HCT116 (cell line): ENCODE data around the gene ADAMTS16. TPM values are rescaled to one million over a fixed set of nuclear protein-coding genes. Genes with fewer than 3 reads are reported as not detected.

Experiments used
- ATAC-seq: fragments of 200-7000 bp; cut with Tn5 transposase; 2 replicates; pipeline ENCODE4 v1.9.1; 2020; ENCODE audit warnings: mild to moderate bottlenecking, moderate library complexity
- BruUV-seq: library from RNA; stranded (reverse); fragments of 400-500 nt; replicated peaks from 2 replicates; lab custom pipeline; 2021; lab: Mats Ljungman, UMichigan
- CTCF ChIA-PET: fragments of 300-600 bp; sonication (Branson Sonifier 250); formaldehyde crosslinking; loops from one replicate; lab custom pipeline; 2021; ENCODE audit warnings: antibody characterized with exemption; lab: Charles Lee
- POLR2A ChIA-PET: fragments of 300-600, 350-600 bp; sonication (Branson Sonifier 250); formaldehyde crosslinking; loops from one replicate; lab custom pipeline; 2021; ENCODE audit warnings: antibody characterized with exemption; lab: Charles Lee
- RAD21 ChIA-PET, 2 experiments: fragments of 300-600 bp; sonication (Branson Sonifier 250); formaldehyde crosslinking; loops; one replicate each; lab custom pipeline; 2023; ENCODE audit warnings: low total read pairs in 2 of 2; ENCODE audit not compliant: uncharacterized antibody in 2 of 2, unreplicated experiment in 2 of 2, low non-redundant PET in 1 of 2; lab: Charles Lee
- DNase-seq: peaks from one replicate; pipeline ENCODE4 v3.0.0-alpha.2; 2010; ENCODE audit warnings: low read depth, low spot score
- H2AFZ ChIP-seq: fragments of 200-600 bp; shearing (Covaris generic), sonication (generic); 2 replicates; pipeline ENCODE4 v1.6.1; 2017; ENCODE audit warnings: low read depth, mixed run types, mixed read lengths, antibody characterized with exemption, low read length; ENCODE audit not compliant: poor library complexity, severe bottlenecking
- H3K27ac ChIP-seq: 2 replicates; pipeline ENCODE4 v1.5.1; 2012; ENCODE audit warnings: low read depth, low read length
- H3K27me3 ChIP-seq: fragments of 200-600 bp; sonication (generic); 2 replicates; pipeline ENCODE4 v1.6.1; 2016; ENCODE audit warnings: mixed run types, low read length, mixed read lengths; ENCODE audit not compliant: insufficient read depth
- H3K36me3 ChIP-seq, 2 experiments: fragments of 200-500 bp in 1 of 2; fragments of 200-600 bp in 1 of 2; sonication (Bioruptor generic) in 1 of 2; sonication (generic) in 1 of 2; 2 replicates each; pipeline versions ENCODE4 v1.5.1 to v1.6.1; 2014 to 2016; ENCODE audit warnings: low read length in 2 of 2, inconsistent platforms in 1 of 2, mixed read lengths in 1 of 2, mixed run types in 1 of 2; ENCODE audit not compliant: insufficient read depth in 2 of 2, control insufficient read depth in 1 of 2
- H3K4me1 ChIP-seq, 2 experiments: fragments of 200-600 bp in 1 of 2; sonication (generic) in 1 of 2; 2 replicates each; pipeline versions ENCODE4 v1.5.1 to v1.6.1; 2012 to 2017; ENCODE audit warnings: low read length in 2 of 2, inconsistent platforms in 1 of 2, mild to moderate bottlenecking in 1 of 2, mixed read lengths in 1 of 2, mixed run types in 1 of 2, moderate library complexity in 1 of 2; ENCODE audit not compliant: insufficient read depth in 2 of 2, control insufficient read depth in 1 of 2
- H3K4me2 ChIP-seq: fragments of 200-600 bp; sonication (generic); 2 replicates; pipeline ENCODE4 v1.6.1; 2017; ENCODE audit warnings: mixed run types, low read length, mixed read lengths
- H3K4me3 ChIP-seq, 2 experiments: fragments of 200-600 bp in 1 of 2; sonication (generic) in 1 of 2; replicated peaks in 1 of 2; 2 replicates each; pipeline ENCODE4 v1.5.1; 2011 to 2016; ENCODE audit warnings: low read length in 2 of 2, control low read depth in 1 of 2, low read depth in 1 of 2, mild to moderate bottlenecking in 1 of 2, mixed read lengths in 1 of 2, mixed run types in 1 of 2
- H3K79me2 ChIP-seq: fragments of 200-600 bp; sonication (generic); 2 replicates; pipeline ENCODE4 v1.6.1; 2017; ENCODE audit warnings: mild to moderate bottlenecking, mixed run types, low read length, moderate library complexity, mixed read lengths; ENCODE audit not compliant: insufficient read depth
- H3K9ac ChIP-seq: fragments of 200-600 bp; sonication (generic); 2 replicates; pipeline ENCODE4 v1.6.1; 2016; ENCODE audit warnings: low read length, mixed read lengths
- H3K9me2 ChIP-seq: fragments of 200-600 bp; sonication (generic), shearing (Covaris generic); 2 replicates; pipeline ENCODE4 v1.6.1; 2017; ENCODE audit warnings: mixed run types, mild to moderate bottlenecking, moderate library complexity; ENCODE audit not compliant: insufficient read depth
- H3K9me3 ChIP-seq, 2 experiments: fragments of 200-500 bp in 1 of 2; fragments of 200-600 bp in 1 of 2; sonication (Bioruptor generic) in 1 of 2; sonication (generic) in 1 of 2; 2 replicates each; pipeline ENCODE4 v1.6.1; 2014 to 2017; ENCODE audit warnings: low read length in 2 of 2, mixed read lengths in 2 of 2, inconsistent platforms in 1 of 2, low read depth in 1 of 2, mild to moderate bottlenecking in 1 of 2, mixed run types in 1 of 2, moderate library complexity in 1 of 2; ENCODE audit not compliant: control insufficient read depth in 1 of 2, insufficient read depth in 1 of 2
- H4K20me1 ChIP-seq: fragments of 200-600 bp; sonication (generic), shearing (Covaris generic); 2 replicates; pipeline ENCODE4 v1.6.1; 2017; ENCODE audit warnings: mixed run types, mild to moderate bottlenecking, moderate library complexity; ENCODE audit not compliant: insufficient read depth
- CBX3 ChIP-seq: IDR thresholded peaks from 2 replicates; pipeline ENCODE4 v1.6.1; 2012; ENCODE audit warnings: low read depth
- EGR1 ChIP-seq: IDR thresholded peaks from 2 replicates; pipeline ENCODE4 v1.6.1; 2012; ENCODE audit warnings: low read depth
- ELF1 ChIP-seq: IDR thresholded peaks from 2 replicates; pipeline ENCODE4 v1.6.1; 2012; ENCODE audit warnings: low read depth, borderline replicate concordance
- EZH2 ChIP-seq: fragments of 200-600 bp; sonication (generic); IDR thresholded peaks from 2 replicates; pipeline ENCODE4 v1.6.1; 2017; ENCODE audit warnings: antibody characterized with exemption, mixed run types
- EZH2phosphoT487 ChIP-seq: fragments of 200-600 bp; IDR thresholded peaks from 2 replicates; pipeline ENCODE4 v1.6.1; 2018; ENCODE audit warnings: antibody characterized with exemption, borderline replicate concordance
- FOSL1 ChIP-seq: IDR thresholded peaks from 2 replicates; pipeline ENCODE4 v1.6.1; 2012; ENCODE audit warnings: low read depth
- JUND ChIP-seq: IDR thresholded peaks from 2 replicates; pipeline ENCODE4 v1.6.1; 2012
- POLR2A ChIP-seq: IDR thresholded peaks from 2 replicates; pipeline ENCODE4 v1.7.0; 2011; ENCODE audit warnings: borderline replicate concordance; ENCODE audit not compliant: insufficient read depth, insufficient read length; ENCODE audit errors: extremely low read depth
- POLR2AphosphoS5 ChIP-seq: IDR thresholded peaks from 2 replicates; pipeline ENCODE4 v1.6.1; 2011; ENCODE audit warnings: mild to moderate bottlenecking, low read depth, low read length, moderate library complexity
- RAD21 ChIP-seq: IDR thresholded peaks from 2 replicates; pipeline ENCODE4 v1.6.1; 2012; ENCODE audit warnings: low read depth, mild to moderate bottlenecking
- SP1 ChIP-seq: IDR thresholded peaks from 2 replicates; pipeline ENCODE4 v1.6.1; 2012; ENCODE audit warnings: low read depth
- SRF ChIP-seq: IDR thresholded peaks from 2 replicates; pipeline ENCODE4 v1.6.1; 2012; ENCODE audit warnings: low read depth
- TCF7L2 ChIP-seq: IDR thresholded peaks from 2 replicates; pipeline ENCODE4 v1.7.0; 2011; ENCODE audit warnings: borderline replicate concordance, inconsistent platforms; ENCODE audit not compliant: insufficient read depth, insufficient read length; ENCODE audit errors: extremely low read depth
- YY1 ChIP-seq: IDR thresholded peaks from 2 replicates; pipeline ENCODE4 v1.6.1; 2011; ENCODE audit warnings: low read length, low read depth, moderate library complexity, mild to moderate bottlenecking; ENCODE audit not compliant: insufficient replicate concordance; ENCODE audit errors: extremely low read depth
- ZFX ChIP-seq: fragments of 450-650 bp; IDR thresholded peaks from 2 replicates; pipeline ENCODE4 v1.6.1; 2017
- ZNF274 ChIP-seq: fragments of 200-500 bp; sonication (Bioruptor generic); IDR thresholded peaks from 2 replicates; pipeline ENCODE4 v1.6.1; 2014; ENCODE audit warnings: mild to moderate bottlenecking, low read depth, low read length, inconsistent platforms
- intact Hi-C: fragments of 100-400 bp; cut with micrococcal nuclease; formaldehyde crosslinking; loops from 2 replicates; pipeline ENCODE4 v1.10.0; 2022
- total RNA-seq: library from RNA; stranded (reverse); gene quantifications from one replicate; pipeline ENCODE4 v1.2.1, GENCODE V29; 2021; ENCODE audit not compliant: unreplicated experiment
- TF ChIP-seq, protein P1 (sequence below): IDR thresholded peaks from 2 replicates; pipeline ENCODE4 v1.6.1; 2012
- TF ChIP-seq, protein P2 (sequence below): IDR thresholded peaks from 2 replicates; pipeline ENCODE4 v1.6.1; 2012
- TF ChIP-seq, protein P3 (sequence below): IDR thresholded peaks from 2 replicates; pipeline ENCODE4 v1.6.1; 2011; ENCODE audit warnings: mild to moderate bottlenecking, low read length, moderate library complexity; ENCODE audit not compliant: insufficient replicate concordance; ENCODE audit errors: extremely low read depth
- TF ChIP-seq, protein P4 (sequence below), 3 experiments: fragments of 200-600 bp in 1 of 3; sonication (generic) in 1 of 3; IDR thresholded peaks in 2 of 3; conservative IDR thresholded peaks in 1 of 3; 2 replicates each; pipeline ENCODE4 v1.5.1; 2012 to 2017; ENCODE audit warnings: low read depth in 2 of 3, low read length in 2 of 3, antibody characterized with exemption in 1 of 3, borderline replicate concordance in 1 of 3, control low read depth in 1 of 3, mild to moderate bottlenecking in 1 of 3, mixed read lengths in 1 of 3, mixed run types in 1 of 3, moderate library complexity in 1 of 3; ENCODE audit not compliant: insufficient read depth in 1 of 3

ADAMTS16 gene
- total RNA-seq, 1 experiment from 2014 or later, result 2.4 TPM

DNA sequence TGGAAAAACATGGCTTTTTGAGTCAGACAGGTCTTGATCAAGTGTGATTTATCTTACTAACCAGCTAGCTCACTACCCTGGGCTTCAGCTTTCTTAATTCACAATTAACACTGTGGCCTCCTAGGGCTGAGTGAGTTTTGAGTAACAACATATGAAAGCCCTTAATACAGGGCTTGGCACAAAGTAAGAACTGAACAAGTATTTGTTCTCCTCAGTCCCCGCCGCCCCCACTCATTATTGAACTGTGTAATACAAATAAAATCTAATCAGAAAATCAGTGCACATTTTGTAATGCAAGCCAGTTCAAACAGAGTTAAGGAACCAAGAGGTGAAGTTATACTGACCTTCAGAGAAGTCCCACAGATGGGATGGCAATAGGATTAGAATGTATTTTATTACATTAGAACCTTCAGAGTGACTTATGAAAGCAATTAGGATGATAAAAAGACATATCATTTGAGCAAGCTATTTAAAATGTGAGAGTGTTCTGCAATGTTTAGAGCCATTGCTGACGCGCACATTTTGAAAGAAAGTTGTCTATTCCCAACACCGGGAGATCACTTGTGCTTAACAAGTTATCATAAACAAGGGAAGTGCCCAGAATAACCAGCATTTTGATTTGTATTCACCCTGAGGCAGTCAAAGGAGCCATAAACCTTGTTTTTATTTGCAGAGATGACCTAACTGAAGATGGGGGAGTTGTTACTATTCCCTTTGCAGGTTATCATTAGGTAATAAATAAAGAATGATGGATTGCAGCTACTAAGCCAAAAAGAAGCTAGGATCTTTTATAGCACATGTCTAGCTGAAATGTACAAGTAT is 19.4 kb downstream of the ADAMTS16 start:
- CTCF ChIA-PET, result no interaction called here
- Histone ChIP-seq H2AFZ (no peak overlapping the region), H3K9ac (no peak overlapping the region), H3K4me3 (no peak overlapping the region), H3K9me2 (no peaks in the 10 kb centered on the region), H3K36me3 (no peaks in the 10 kb centered on the region), H3K27me3 (no peaks in the 10 kb centered on the region), H3K79me2 (no peaks in the 10 kb centered on the region), H3K4me2 (no peak overlapping the region), H4K20me1 (no peaks in the 10 kb centered on the region), H3K27ac (no peak overlapping the region), H3K9me3 (no peaks in the 10 kb centered on the region), H3K4me1 (peaks cover 0 to 17% of the 10 kb centered on the region in 2 experiments; a peak in 1 of 4 replicates)
- intact Hi-C loops, result no loop called here
- POLR2A ChIA-PET, result no interaction called here
- no peak for TF ChIP-seq EZH2phosphoT487
- no peak for TF ChIP-seq JUND
- no peak for TF ChIP-seq EZH2
- TF ChIP-seq, protein P1, sequence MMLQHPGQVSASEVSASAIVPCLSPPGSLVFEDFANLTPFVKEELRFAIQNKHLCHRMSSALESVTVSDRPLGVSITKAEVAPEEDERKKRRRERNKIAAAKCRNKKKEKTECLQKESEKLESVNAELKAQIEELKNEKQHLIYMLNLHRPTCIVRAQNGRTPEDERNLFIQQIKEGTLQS, result no peak
- TF ChIP-seq, protein P2, sequence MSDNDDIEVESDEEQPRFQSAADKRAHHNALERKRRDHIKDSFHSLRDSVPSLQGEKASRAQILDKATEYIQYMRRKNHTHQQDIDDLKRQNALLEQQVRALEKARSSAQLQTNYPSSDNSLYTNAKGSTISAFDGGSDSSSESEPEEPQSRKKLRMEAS, result no peak
- no peak for TF ChIP-seq ZFX
- TF ChIP-seq, protein P3, sequence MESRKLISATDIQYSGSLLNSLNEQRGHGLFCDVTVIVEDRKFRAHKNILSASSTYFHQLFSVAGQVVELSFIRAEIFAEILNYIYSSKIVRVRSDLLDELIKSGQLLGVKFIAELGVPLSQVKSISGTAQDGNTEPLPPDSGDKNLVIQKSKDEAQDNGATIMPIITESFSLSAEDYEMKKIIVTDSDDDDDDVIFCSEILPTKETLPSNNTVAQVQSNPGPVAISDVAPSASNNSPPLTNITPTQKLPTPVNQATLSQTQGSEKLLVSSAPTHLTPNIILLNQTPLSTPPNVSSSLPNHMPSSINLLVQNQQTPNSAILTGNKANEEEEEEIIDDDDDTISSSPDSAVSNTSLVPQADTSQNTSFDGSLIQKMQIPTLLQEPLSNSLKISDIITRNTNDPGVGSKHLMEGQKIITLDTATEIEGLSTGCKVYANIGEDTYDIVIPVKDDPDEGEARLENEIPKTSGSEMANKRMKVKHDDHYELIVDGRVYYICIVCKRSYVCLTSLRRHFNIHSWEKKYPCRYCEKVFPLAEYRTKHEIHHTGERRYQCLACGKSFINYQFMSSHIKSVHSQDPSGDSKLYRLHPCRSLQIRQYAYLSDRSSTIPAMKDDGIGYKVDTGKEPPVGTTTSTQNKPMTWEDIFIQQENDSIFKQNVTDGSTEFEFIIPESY, result no peak
- TF ChIP-seq SRF, result no peak
- no peak for TF ChIP-seq TCF7L2
- TF ChIP-seq YY1, result no peak
- TF ChIP-seq EGR1, result no peak
- TF ChIP-seq, protein P4, sequence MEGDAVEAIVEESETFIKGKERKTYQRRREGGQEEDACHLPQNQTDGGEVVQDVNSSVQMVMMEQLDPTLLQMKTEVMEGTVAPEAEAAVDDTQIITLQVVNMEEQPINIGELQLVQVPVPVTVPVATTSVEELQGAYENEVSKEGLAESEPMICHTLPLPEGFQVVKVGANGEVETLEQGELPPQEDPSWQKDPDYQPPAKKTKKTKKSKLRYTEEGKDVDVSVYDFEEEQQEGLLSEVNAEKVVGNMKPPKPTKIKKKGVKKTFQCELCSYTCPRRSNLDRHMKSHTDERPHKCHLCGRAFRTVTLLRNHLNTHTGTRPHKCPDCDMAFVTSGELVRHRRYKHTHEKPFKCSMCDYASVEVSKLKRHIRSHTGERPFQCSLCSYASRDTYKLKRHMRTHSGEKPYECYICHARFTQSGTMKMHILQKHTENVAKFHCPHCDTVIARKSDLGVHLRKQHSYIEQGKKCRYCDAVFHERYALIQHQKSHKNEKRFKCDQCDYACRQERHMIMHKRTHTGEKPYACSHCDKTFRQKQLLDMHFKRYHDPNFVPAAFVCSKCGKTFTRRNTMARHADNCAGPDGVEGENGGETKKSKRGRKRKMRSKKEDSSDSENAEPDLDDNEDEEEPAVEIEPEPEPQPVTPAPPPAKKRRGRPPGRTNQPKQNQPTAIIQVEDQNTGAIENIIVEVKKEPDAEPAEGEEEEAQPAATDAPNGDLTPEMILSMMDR (IDR thresholded peaks at IDR 0.05 in 2 of 3, conservative IDR thresholded peaks at IDR 0.05 in 1 of 3; ENCODE audit: borderline replicate concordance in 1 of 3, insufficient read depth in 1 of 3, low read depth in 2 of 3, low read length in 2 of 3), result no peak
- TF ChIP-seq ELF1, result no peak
- TF ChIP-seq POLR2A, result no peak
- no peak for TF ChIP-seq CBX3
- TF ChIP-seq ZNF274, result no peak
- TF ChIP-seq SP1, result no peak
- TF ChIP-seq POLR2AphosphoS5, result no peak
- no peak for TF ChIP-seq FOSL1
- TF ChIP-seq RAD21, result no peak
- ATAC-seq (no peak), DNase-seq (no peak)
- RAD21 ChIA-PET, result no interaction called here
- BruUV-seq, result no TSS peak
